GM12874 (cell line): ENCODE results near the gene RIIAD1.

Source experiments
- TF ChIP-seq, protein P1 (sequence below): IDR thresholded peaks from 2 replicates; pipeline ENCODE4 v1.5.1; 2011; ENCODE audit warnings: low read depth, mild to moderate bottlenecking, control low read depth, low read length, moderate library complexity; ENCODE audit not compliant: insufficient read depth

RIIAD1 gene

DNA sequence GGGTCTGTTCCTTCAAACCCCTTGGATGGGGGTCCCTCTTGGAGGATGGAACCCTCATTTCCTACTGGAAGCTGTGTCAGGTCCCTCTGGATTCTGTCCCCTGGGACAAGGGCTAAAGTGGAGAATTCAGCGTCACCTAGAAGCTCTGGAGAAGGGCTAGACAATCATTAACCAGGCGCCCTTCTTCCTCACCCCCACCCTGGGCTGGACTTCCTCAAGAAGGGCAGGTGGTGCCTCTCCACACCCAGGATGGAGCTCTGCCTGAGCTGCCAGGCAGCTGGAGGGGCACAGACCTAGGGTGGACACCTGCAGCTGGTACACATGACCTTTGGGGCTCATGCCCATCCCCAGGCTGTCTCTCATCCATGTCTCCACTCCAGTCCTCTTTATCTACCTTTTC is 8.3 kb upstream of the RIIAD1 start:
- TF ChIP-seq, protein P1, sequence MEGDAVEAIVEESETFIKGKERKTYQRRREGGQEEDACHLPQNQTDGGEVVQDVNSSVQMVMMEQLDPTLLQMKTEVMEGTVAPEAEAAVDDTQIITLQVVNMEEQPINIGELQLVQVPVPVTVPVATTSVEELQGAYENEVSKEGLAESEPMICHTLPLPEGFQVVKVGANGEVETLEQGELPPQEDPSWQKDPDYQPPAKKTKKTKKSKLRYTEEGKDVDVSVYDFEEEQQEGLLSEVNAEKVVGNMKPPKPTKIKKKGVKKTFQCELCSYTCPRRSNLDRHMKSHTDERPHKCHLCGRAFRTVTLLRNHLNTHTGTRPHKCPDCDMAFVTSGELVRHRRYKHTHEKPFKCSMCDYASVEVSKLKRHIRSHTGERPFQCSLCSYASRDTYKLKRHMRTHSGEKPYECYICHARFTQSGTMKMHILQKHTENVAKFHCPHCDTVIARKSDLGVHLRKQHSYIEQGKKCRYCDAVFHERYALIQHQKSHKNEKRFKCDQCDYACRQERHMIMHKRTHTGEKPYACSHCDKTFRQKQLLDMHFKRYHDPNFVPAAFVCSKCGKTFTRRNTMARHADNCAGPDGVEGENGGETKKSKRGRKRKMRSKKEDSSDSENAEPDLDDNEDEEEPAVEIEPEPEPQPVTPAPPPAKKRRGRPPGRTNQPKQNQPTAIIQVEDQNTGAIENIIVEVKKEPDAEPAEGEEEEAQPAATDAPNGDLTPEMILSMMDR, result no peak

DNA sequence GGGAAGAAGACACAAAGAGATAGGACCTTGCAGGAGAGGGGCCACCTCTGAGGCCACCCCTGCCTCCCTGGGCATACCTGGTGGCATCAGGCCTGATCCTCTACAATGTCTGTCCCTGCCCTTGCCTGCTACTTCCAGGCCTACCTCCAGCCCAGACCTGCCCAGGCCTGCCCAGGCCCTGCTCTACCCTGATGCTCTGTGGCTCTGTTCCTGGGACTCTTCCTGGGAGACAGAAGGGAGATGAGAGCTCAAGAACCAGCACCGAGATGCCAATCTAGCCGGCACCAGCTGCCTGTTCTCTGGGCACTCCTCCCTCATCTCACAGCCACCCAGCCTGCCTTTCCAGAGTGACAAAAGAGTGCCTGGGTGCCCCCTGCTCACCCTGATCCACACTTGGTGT is 7.4 kb upstream of the RIIAD1 start:
- TF ChIP-seq, protein P1, result no peak

DNA sequence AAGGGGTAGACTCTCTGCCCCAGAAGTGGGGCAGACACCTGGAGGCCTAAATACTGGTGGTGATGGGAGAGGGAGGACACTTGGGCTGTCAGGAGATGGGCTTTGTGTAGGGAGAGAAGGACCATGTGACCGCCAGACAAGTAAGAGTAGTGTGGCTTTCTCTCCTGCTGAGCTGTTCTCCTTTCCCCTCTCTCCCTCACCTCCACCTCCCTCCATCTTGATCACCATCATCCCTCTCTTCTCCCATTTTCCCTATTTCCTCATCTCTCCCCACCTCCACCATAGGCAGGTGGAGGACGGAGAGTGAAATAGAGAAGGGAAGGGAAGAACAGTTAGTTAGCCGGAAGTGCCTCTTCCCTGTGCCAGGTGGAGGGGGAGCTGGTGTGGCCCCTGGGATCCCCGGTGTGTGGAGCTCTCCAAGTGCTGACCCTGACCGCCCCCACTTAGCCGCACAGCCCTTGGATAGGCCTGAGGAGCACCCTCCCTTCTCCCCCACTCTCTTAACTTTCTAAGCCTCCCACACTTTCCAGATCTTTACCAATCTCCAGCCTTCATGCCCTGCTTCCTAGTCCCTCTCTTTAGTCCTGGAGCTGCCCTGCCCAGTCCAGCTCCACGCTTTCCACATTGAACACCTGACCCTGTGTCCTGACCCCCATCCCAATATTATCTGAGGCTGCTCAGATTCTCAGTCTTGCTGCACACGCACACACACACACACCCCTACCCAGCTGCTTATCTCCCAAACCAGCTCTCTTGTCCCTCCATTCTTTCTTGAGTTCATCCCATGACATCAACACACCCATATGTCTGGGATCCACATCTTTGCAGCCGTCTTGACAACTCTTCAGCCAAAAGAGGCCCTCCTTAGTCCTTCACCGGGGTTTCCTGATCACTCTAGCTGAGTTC is 6.2 kb upstream of the RIIAD1 start:
- TF ChIP-seq, protein P1, result no peak

DNA sequence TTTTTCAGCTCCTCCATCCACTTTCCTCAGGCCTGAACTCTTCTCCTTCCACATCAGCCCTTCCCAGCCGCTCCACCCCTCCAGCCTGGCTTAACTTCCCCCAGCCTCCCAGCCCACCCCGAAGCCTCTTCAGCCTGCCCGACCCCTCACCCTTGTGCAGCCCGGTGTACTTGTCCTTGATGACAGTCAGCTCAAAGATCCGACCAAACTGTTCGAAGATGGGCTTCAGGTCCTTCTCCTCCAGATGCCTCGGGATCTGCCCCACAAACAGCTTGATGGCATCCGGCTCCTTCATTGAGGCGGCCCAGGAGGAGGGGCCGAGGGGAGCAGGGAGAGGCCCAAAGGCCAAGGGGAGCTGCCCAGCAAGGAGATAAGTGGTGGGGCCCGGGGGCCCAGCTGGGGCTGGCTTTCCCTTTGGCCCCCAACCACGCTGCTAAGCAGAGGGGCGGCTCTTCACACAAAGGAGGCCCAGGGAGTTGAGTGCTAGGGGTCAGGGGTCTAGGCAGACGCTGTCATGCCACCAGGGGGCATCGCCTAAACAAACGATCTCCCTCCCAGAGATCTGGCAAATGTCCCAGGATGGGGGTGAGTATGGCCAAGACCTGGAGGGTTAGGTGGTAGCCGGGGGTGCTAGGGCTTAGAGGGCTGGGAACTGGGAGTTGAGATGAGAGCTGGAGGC is 5.5 kb upstream of the RIIAD1 start:
- TF ChIP-seq, protein P1, result no peak

DNA sequence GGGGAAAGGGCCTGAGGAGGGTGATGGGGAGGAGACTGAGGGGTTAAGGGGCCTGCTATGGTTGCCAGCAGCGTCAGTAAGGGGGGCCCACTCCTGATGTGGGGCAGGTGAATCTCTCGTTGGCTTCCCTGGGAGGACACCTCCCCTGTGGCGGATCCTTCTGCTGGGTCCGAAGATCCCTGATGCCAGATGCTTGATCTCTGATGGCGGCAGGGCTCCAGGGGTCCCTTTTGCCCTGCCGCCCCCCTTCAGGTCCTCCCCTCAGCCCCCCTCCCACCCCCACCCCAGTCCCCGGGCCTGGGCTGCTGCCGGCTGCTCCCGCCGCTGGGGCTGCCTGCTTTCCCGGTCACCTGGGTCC is 4.9 kb upstream of the RIIAD1 start:
- TF ChIP-seq, protein P1, result no peak

DNA sequence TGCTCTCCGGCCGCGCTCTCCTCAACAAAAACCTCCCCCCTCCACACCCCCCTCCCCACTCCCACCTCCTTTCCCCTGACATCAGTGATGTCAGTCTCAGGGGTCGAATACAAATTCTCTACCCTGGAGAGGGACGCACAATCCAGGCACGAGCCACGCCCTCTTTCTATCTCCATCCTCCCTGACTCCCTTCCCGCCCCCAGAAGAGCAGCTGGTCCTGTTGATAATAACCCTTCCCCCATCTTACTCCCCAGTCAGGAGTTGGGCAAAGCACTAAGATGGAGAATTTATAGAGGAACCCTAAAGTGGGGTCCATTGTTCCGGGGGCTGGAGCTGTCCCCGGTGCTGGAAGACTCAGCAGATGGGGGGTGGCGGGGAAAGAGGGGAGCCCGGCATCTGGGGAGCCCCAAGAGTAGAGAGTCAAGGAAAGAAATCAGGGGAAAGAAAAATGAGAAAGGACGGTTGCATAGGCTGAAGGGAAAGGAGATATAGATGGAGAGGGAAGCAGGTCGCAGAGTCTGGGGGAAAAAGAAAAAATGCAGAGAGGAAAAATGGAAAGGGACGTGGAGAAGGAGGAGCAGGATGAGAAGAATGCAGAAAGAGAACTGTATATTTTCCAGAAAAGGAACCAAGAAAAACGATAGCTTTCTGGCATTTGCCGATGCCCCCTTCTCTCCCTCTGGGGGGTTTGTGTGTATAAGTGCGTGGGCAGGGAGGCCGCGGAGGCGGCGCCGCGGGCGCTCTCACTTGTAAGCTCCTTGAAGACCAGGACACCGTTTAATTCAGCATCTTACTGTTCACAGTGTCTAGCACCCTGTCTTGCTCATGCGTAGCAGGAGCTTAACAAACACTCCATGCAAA is 4.3 kb upstream of the RIIAD1 start, which contains the start of gene CELF3:
Gene CELF3 (minus strand): TSS at position 33 of the 861 bp plus-strand sequence. CDS start 783 bp downstream, outside the sequence.
- TF ChIP-seq, protein P1, result no peak

DNA sequence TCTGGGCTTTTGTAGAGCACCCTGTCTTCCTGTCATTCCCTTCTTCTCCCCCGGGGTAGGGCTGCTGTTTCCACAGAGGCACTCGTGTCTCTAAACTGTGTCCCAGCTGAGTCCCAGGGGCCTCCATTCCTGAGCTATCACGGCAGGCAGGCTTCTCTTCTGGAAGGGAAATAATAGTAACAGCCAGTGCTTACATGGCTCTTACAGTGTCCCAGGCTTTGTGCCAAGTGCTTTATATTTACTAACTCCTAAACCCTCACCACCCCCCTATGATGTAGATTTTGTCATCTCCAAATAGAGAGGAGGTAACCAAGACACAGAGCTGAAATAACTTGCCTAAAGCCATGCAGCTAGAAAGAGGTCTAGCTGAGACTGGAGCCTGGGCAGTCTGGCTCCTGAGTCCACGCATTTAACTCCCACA is 3.3 kb upstream of the RIIAD1 start:
- TF ChIP-seq, protein P1, result no peak
